ENCODE results near the gene KRT12. TPM values are rescaled to one million over a fixed set of nuclear protein-coding genes. Genes with fewer than 3 reads are reported as not detected.

Gene KRT12
- total RNA-seq, 2 experiments from 2014 or later, result not detected

- no peak overlapping the region for H3K4me3 Mint-ChIP-seq
- POLR2A ChIA-PET, result no interaction called here
- no peak overlapping the region for H3K27ac Mint-ChIP-seq
- H3K4me1 Mint-ChIP-seq, result peaks cover 12% of the 10 kb centered on the region
- H3K27me3 Mint-ChIP-seq, result peaks cover 24% of the 10 kb centered on the region
- no peaks in the 10 kb centered on the region for H3K9me3 Mint-ChIP-seq
- CTCF ChIA-PET, result interaction anchor here (1.2 kb wide), 1 partner anchor 65 kb away, joined by 4 read pairs; no protein-coding TSS in a partner anchor
- no peaks in the 10 kb centered on the region for H3K36me3 Mint-ChIP-seq (ENCODE audit: low read depth)
- no peak for DNase-seq
Measured at GRCh38 chr17:40902498-40902897, 35.5 kb upstream of the KRT12 start.

GRCh38 chr17:40901981-40902474, 35.0 kb upstream of the KRT12 start:
- ChIA-PET POLR2A (no interaction called here), CTCF (interaction anchor here (1.2 kb wide), 1 partner anchor 66 kb away, joined by 4 read pairs; no protein-coding TSS in a partner anchor)
- Mint-ChIP-seq H3K9me3 (no peaks in the 10 kb centered on the region), H3K27me3 (peaks cover 24% of the 10 kb centered on the region), H3K4me1 (peaks cover 12% of the 10 kb centered on the region), H3K27ac (no peak overlapping the region), H3K36me3 (ENCODE audit: low read depth) (no peaks in the 10 kb centered on the region), H3K4me3 (no peak overlapping the region)
- DNase-seq, result no peak

- no peak for DNase-seq
- Mint-ChIP-seq H3K27me3 (peaks cover 20% of the 10 kb centered on the region), H3K27ac (no peak overlapping the region), H3K4me1 (peaks cover 12% of the 10 kb centered on the region), H3K4me3 (no peak overlapping the region), H3K9me3 (no peaks in the 10 kb centered on the region), H3K36me3 (ENCODE audit: low read depth) (no peaks in the 10 kb centered on the region)
- POLR2A ChIA-PET, result no interaction called here
- CTCF ChIA-PET, result no interaction called here
Measured at GRCh38 chr17:40900809-40901356, 33.9 kb upstream of the KRT12 start.

- ChIA-PET CTCF (no interaction called here), POLR2A (no interaction called here)
- Mint-ChIP-seq H3K27me3 (peaks cover 26% of the 10 kb centered on the region), H3K27ac (no peak overlapping the region), H3K4me1 (peaks cover 2% of the 10 kb centered on the region), H3K9me3 (no peaks in the 10 kb centered on the region), H3K4me3 (no peak overlapping the region), H3K36me3 (ENCODE audit: low read depth) (no peaks in the 10 kb centered on the region)
- DNase-seq, result no peak
Measured at GRCh38 chr17:40896916-40897455, 30.0 kb upstream of the KRT12 start.

GRCh38 chr17:40895106-40895730, 28.2 kb upstream of the KRT12 start:
- ChIA-PET CTCF (no interaction called here), POLR2A (no interaction called here)
- Mint-ChIP-seq H3K9me3 (no peaks in the 10 kb centered on the region), H3K27me3 (peaks cover 26% of the 10 kb centered on the region), H3K36me3 (ENCODE audit: low read depth) (no peaks in the 10 kb centered on the region), H3K4me1 (no peaks in the 10 kb centered on the region), H3K4me3 (no peak overlapping the region), H3K27ac (no peak overlapping the region)
- no peak for DNase-seq

GRCh38 chr17:40888196-40888720, 21.2 kb upstream of the KRT12 start:
- H3K27me3 Mint-ChIP-seq, result peaks cover 40% of the 10 kb centered on the region
- H3K4me1 Mint-ChIP-seq, result no peaks in the 10 kb centered on the region
- H3K27ac Mint-ChIP-seq, result no peak overlapping the region
- ChIA-PET CTCF (no interaction called here), POLR2A (no interaction called here)
- no peak for DNase-seq
- no peaks in the 10 kb centered on the region for H3K9me3 Mint-ChIP-seq
- H3K4me3 Mint-ChIP-seq, result no peak overlapping the region
- no peaks in the 10 kb centered on the region for H3K36me3 Mint-ChIP-seq (ENCODE audit: low read depth)

- no peak overlapping the region for H3K27ac Mint-ChIP-seq
- no peaks in the 10 kb centered on the region for H3K36me3 Mint-ChIP-seq (ENCODE audit: low read depth)
- POLR2A ChIA-PET, result no interaction called here
- H3K4me3 Mint-ChIP-seq, result no peak overlapping the region
- no peaks in the 10 kb centered on the region for H3K9me3 Mint-ChIP-seq
- CTCF ChIA-PET, result no interaction called here
- DNase-seq, result no peak
- no peaks in the 10 kb centered on the region for H3K4me1 Mint-ChIP-seq
- H3K27me3 Mint-ChIP-seq, result peaks cover 35% of the 10 kb centered on the region
Measured at GRCh38 chr17:40886090-40886489, 19.1 kb upstream of the KRT12 start.

- Mint-ChIP-seq H3K9me3 (no peaks in the 10 kb centered on the region), H3K4me3 (no peak within 1 kb of the TSS), H3K27ac (no peak within 1 kb of the TSS), H3K4me1 (no peaks in the 10 kb centered on the region), H3K36me3 (ENCODE audit: low read depth) (no peaks in the 10 kb centered on the region), H3K27me3 (peaks cover 31% of the 10 kb centered on the region)
- DNase-seq, result no peak
- CTCF ChIA-PET, result no interaction called here
- POLR2A ChIA-PET, result no interaction called here
Measured at GRCh38 chr17:40884708-40885512, 17.9 kb upstream of the KRT12 start, which contains the start of gene KRT20. Gene KRT20 (minus strand): TSS chr17:40885242. CDS start chr17:40885185, 57 bp downstream.

GRCh38 chr17:40883626-40884334, 16.8 kb upstream of the KRT12 start:
- CTCF ChIA-PET, result no interaction called here
- Mint-ChIP-seq H3K27me3 (peaks cover 23% of the 10 kb centered on the region), H3K9me3 (no peaks in the 10 kb centered on the region), H3K36me3 (ENCODE audit: low read depth) (no peaks in the 10 kb centered on the region), H3K4me3 (no peak overlapping the region), H3K4me1 (no peaks in the 10 kb centered on the region), H3K27ac (no peak overlapping the region)
- DNase-seq, result no peak
- POLR2A ChIA-PET, result no interaction called here

- Mint-ChIP-seq H3K4me1 (no peaks in the 10 kb centered on the region), H3K9me3 (no peaks in the 10 kb centered on the region), H3K4me3 (no peak overlapping the region), H3K27ac (no peak overlapping the region), H3K27me3 (peaks cover 16% of the 10 kb centered on the region), H3K36me3 (ENCODE audit: low read depth) (no peaks in the 10 kb centered on the region)
- CTCF ChIA-PET, result no interaction called here
- DNase-seq, result no peak
- POLR2A ChIA-PET, result no interaction called here
Measured at GRCh38 chr17:40883031-40883430, 16.0 kb upstream of the KRT12 start.

- no peak overlapping the region for H3K27ac Mint-ChIP-seq
Measured at GRCh38 chr17:40879026-40879425, 12.0 kb upstream of the KRT12 start.

GRCh38 chr17:40878044-40878443, 11.0 kb upstream of the KRT12 start:
- POLR2A ChIA-PET, result no interaction called here
- DNase-seq, result no peak
- CTCF ChIA-PET, result no interaction called here
- Mint-ChIP-seq H3K4me3 (no peak overlapping the region), H3K36me3 (ENCODE audit: low read depth) (no peaks in the 10 kb centered on the region), H3K4me1 (no peaks in the 10 kb centered on the region), H3K9me3 (no peaks in the 10 kb centered on the region), H3K27ac (no peak overlapping the region), H3K27me3 (peaks cover 12% of the 10 kb centered on the region)

More at GRCh38 chr17:40879026-40879425, 12.0 kb upstream of the KRT12 start:
- Mint-ChIP-seq H3K9me3 (no peaks in the 10 kb centered on the region), H3K36me3 (ENCODE audit: low read depth) (no peaks in the 10 kb centered on the region), H3K27me3 (peaks cover 18% of the 10 kb centered on the region), H3K4me1 (no peaks in the 10 kb centered on the region), H3K4me3 (no peak overlapping the region)
- ChIA-PET POLR2A (no interaction called here), CTCF (interaction anchor here (0.7 kb wide), 1 partner anchor 41 kb away, joined by 4 read pairs; no protein-coding TSS in a partner anchor)
- no peak for DNase-seq

- Mint-ChIP-seq H3K36me3 (ENCODE audit: low read depth) (no peaks in the 10 kb centered on the region), H3K27ac (no peak overlapping the region), H3K4me3 (no peak overlapping the region), H3K27me3 (peaks cover 27% of the 10 kb centered on the region), H3K9me3 (no peaks in the 10 kb centered on the region), H3K4me1 (no peaks in the 10 kb centered on the region)
- DNase-seq, result no peak
- POLR2A ChIA-PET, result no interaction called here
- CTCF ChIA-PET, result no interaction called here
Measured at GRCh38 chr17:40873801-40874200, 6.8 kb upstream of the KRT12 start.

Data from activated CD4-positive, alpha-beta memory T cell treated with anti-CD3 and anti-CD28 coated beads, Interleukin-2, amount 10 ng/mL, durations not matched to agents 7 days and 5 days (primary cell).